H9 (cell line): ENCODE measurements around the gene SCGB2B2. TPM values are rescaled to one million over a fixed set of nuclear protein-coding genes. Genes with fewer than 3 reads are reported as not detected.

Experiments used
- DNase-seq: peaks from one replicate; pipeline ENCODE4 v3.0.0-alpha.2; 2017
- H2AFZ ChIP-seq: one replicate; pipeline ENCODE4 v1.6.1; 2013; ENCODE audit warnings: mild to moderate bottlenecking, low read length, control low read depth, moderate library complexity
- H2AK5ac ChIP-seq: 2 replicates; pipeline ENCODE4 v1.6.1; 2013; ENCODE audit warnings: low read length, control low read depth, mixed read lengths; ENCODE audit not compliant: insufficient read length
- H2BK120ac ChIP-seq: one replicate; pipeline ENCODE4 v1.6.1; 2013; ENCODE audit warnings: low read depth, mild to moderate bottlenecking, low read length, control low read depth, inconsistent platforms; ENCODE audit not compliant: poor library complexity, severe bottlenecking
- H2BK12ac ChIP-seq: 2 replicates; pipeline ENCODE4 v1.6.1; 2013; ENCODE audit warnings: low read length, control low read depth, mixed read lengths, low read depth; ENCODE audit not compliant: insufficient read length
- H2BK15ac ChIP-seq: 2 replicates; pipeline ENCODE4 v1.6.1; 2013; ENCODE audit warnings: low read depth, low read length, control low read depth
- H2BK20ac ChIP-seq: one replicate; pipeline ENCODE4 v1.6.1; 2013; ENCODE audit warnings: low read depth, mild to moderate bottlenecking, low read length, control low read depth, inconsistent platforms; ENCODE audit not compliant: poor library complexity, severe bottlenecking
- H2BK5ac ChIP-seq: 2 replicates; pipeline ENCODE4 v1.6.1; 2013; ENCODE audit warnings: low read length, control low read depth, mixed read lengths; ENCODE audit not compliant: insufficient read length
- H3K14ac ChIP-seq: 2 replicates; pipeline ENCODE4 v1.6.1; 2013; ENCODE audit warnings: low read length, control low read depth; ENCODE audit not compliant: insufficient read depth
- H3K18ac ChIP-seq: 2 replicates; pipeline ENCODE4 v1.6.1; 2013; ENCODE audit warnings: low read depth, mild to moderate bottlenecking, mixed read lengths, low read length, control low read depth; ENCODE audit not compliant: insufficient read length
- H3K23ac ChIP-seq: 2 replicates; pipeline ENCODE4 v1.6.1; 2013; ENCODE audit warnings: low read length, control low read depth, mixed read lengths, low read depth; ENCODE audit not compliant: insufficient read length
- H3K23me2 ChIP-seq: 2 replicates; pipeline ENCODE4 v1.6.1; 2013; ENCODE audit warnings: low read depth, mild to moderate bottlenecking, mixed read lengths, low read length, control low read depth; ENCODE audit not compliant: insufficient read length, poor library complexity, severe bottlenecking
- H3K27ac ChIP-seq: 2 replicates; pipeline ENCODE4 v1.5.1; 2013; ENCODE audit warnings: low read length, control low read depth, mixed read lengths, low read depth; ENCODE audit not compliant: insufficient read length
- H3K27me3 ChIP-seq: 2 replicates; pipeline ENCODE4 v1.6.1; 2013; ENCODE audit warnings: low read length, control low read depth, inconsistent platforms; ENCODE audit not compliant: insufficient read depth
- H3K4ac ChIP-seq: 2 replicates; pipeline ENCODE4 v1.6.1; 2013; ENCODE audit warnings: low read depth, mild to moderate bottlenecking, control low read depth, inconsistent platforms, low read length, moderate library complexity
- H3K4me1 ChIP-seq: 2 replicates; pipeline ENCODE4 v1.6.1; 2013; ENCODE audit warnings: low read length, control low read depth, inconsistent platforms; ENCODE audit not compliant: insufficient read depth
- H3K4me2 ChIP-seq: 2 replicates; pipeline ENCODE4 v1.6.1; 2013; ENCODE audit warnings: low read length, control low read depth, mixed read lengths; ENCODE audit not compliant: insufficient read length, insufficient read depth
- H3K56ac ChIP-seq: 2 replicates; pipeline ENCODE4 v1.6.1; 2013; ENCODE audit warnings: low read depth, mild to moderate bottlenecking, mixed read lengths, low read length, control low read depth; ENCODE audit not compliant: insufficient read length
- H3K79me1 ChIP-seq: 2 replicates; pipeline ENCODE4 v1.6.1; 2013; ENCODE audit warnings: low read depth, mild to moderate bottlenecking, moderate library complexity, low read length, control low read depth, inconsistent platforms; ENCODE audit not compliant: insufficient read depth, poor library complexity, severe bottlenecking
- H3K79me2 ChIP-seq: 2 replicates; pipeline ENCODE4 v1.6.1; 2013; ENCODE audit warnings: low read length, control low read depth, inconsistent platforms; ENCODE audit not compliant: insufficient read depth
- H3K9ac ChIP-seq: 2 replicates; pipeline ENCODE4 v1.6.1; 2013; ENCODE audit warnings: low read length, control low read depth, mixed read lengths; ENCODE audit not compliant: insufficient read length; ENCODE audit errors: extremely low read depth
- H3K9me3 ChIP-seq: one replicate; pipeline ENCODE4 v1.6.1; 2013; ENCODE audit warnings: low read depth, low read length, inconsistent platforms; ENCODE audit not compliant: control insufficient read depth
- H3T11ph ChIP-seq: one replicate; pipeline ENCODE4 v1.6.1; 2013; ENCODE audit warnings: mild to moderate bottlenecking, low read length, control low read depth, inconsistent platforms
- H4K20me1 ChIP-seq: one replicate; pipeline ENCODE4 v1.6.1; 2013; ENCODE audit not compliant: control insufficient read depth, insufficient read length, insufficient read depth
- H4K5ac ChIP-seq: 2 replicates; pipeline ENCODE4 v1.6.1; 2013; ENCODE audit warnings: low read depth, mild to moderate bottlenecking, mixed read lengths, low read length, control low read depth; ENCODE audit not compliant: insufficient read length
- H4K8ac ChIP-seq: replicated peaks from 2 replicates; pipeline ENCODE4 v1.6.1; 2013; ENCODE audit warnings: low read length, control low read depth, mixed read lengths, low read depth; ENCODE audit not compliant: insufficient read length
- H4K91ac ChIP-seq: 2 replicates; pipeline ENCODE4 v1.6.1; 2013; ENCODE audit warnings: low read depth, mild to moderate bottlenecking, moderate library complexity, mixed read lengths, low read length, control low read depth; ENCODE audit not compliant: insufficient read length
- H3K27ac Mint-ChIP-seq, 3 experiments: 2 replicates in 2 of 3; 3 replicates in 1 of 3; pipeline ENCODE4 v1.8.0; 2020 to 2021; ENCODE audit warnings: mixed read lengths in 3 of 3, mild to moderate bottlenecking in 1 of 3, moderate library complexity in 1 of 3
- H3K27me3 Mint-ChIP-seq: 2 replicates; pipeline ENCODE4 v1.8.0; 2021; ENCODE audit warnings: low read depth, mild to moderate bottlenecking, moderate library complexity, mixed read lengths
- H3K36me3 Mint-ChIP-seq, 3 experiments: 2 replicates in 2 of 3; 3 replicates in 1 of 3; pipeline ENCODE4 v1.8.0; 2020 to 2021; ENCODE audit warnings: low read depth in 3 of 3, mixed read lengths in 3 of 3; ENCODE audit not compliant: insufficient read depth in 1 of 3
- H3K4me1 Mint-ChIP-seq, 2 experiments: 2 replicates each; pipeline ENCODE4 v1.8.0; 2020; ENCODE audit warnings: mixed read lengths in 2 of 2
- H3K4me3 Mint-ChIP-seq, 2 experiments: 2 replicates in 1 of 2; 3 replicates in 1 of 2; pipeline ENCODE4 v1.8.0; 2020 to 2021; ENCODE audit warnings: mild to moderate bottlenecking in 2 of 2, mixed read lengths in 2 of 2, moderate library complexity in 1 of 2
- H3K9me3 Mint-ChIP-seq, 2 experiments: 2 replicates in 1 of 2; 3 replicates in 1 of 2; pipeline ENCODE4 v1.8.0; 2020; ENCODE audit warnings: mild to moderate bottlenecking in 2 of 2, mixed read lengths in 2 of 2, moderate library complexity in 1 of 2
- WGBS: extraction: QIAGEN DNeasy Blood & Tissue Kit; methylation state at CpG from one replicate; pipeline ENCODE4 v1.1.7; 2013; ENCODE audit warnings: missing lambda C conversion rate, low lambda C conversion rate, mixed read lengths; ENCODE audit not compliant: insufficient read length; ENCODE audit errors: extremely low coverage; 5-methylcytosine and 5-hydroxymethylcytosine counted together
- total RNA-seq: library from RNA; stranded (reverse); gene quantifications from 2 replicates; pipeline ENCODE4 v1.2.1, GENCODE V29; 2021
- TF ChIP-seq, protein P1 (sequence below): fragments of 200-600 bp; sonication (generic); conservative IDR thresholded peaks from 3 replicates; pipeline ENCODE4 v1.8.0; 2021; ENCODE audit warnings: antibody characterized with exemption, mild to moderate bottlenecking

SCGB2B2 gene
- total RNA-seq, 1 experiment from 2014 or later = not detected

- Histone ChIP-seq H3K4me1 (no peaks in the 10 kb centered on the region), H3K14ac (no peak overlapping the region), H3K18ac (no peak overlapping the region), H2AFZ (no peak overlapping the region), H2BK5ac (no peak overlapping the region), H3K4me2 (no peak overlapping the region), H3K23ac (no peak overlapping the region), H4K5ac (no peak overlapping the region), H3T11ph (no peak overlapping the region), H4K20me1 (no peaks in the 10 kb centered on the region), H3K27me3 (no peaks in the 10 kb centered on the region), H2BK15ac (no peak overlapping the region), H3K9ac (no peak overlapping the region), H4K91ac (no peak overlapping the region), H2BK20ac (no peak overlapping the region), H3K4ac (no peak overlapping the region), H3K79me2 (no peaks in the 10 kb centered on the region), H3K23me2 (no peaks in the 10 kb centered on the region), H2AK5ac (no peak overlapping the region), H2BK12ac (no peak overlapping the region), H3K79me1 (no peaks in the 10 kb centered on the region), H2BK120ac (no peak overlapping the region), H3K27ac (no peak overlapping the region), H3K9me3 (peaks cover 11% of the 10 kb centered on the region), H3K56ac (no peak overlapping the region), H4K8ac (no peak overlapping the region)
- no peaks in the 10 kb centered on the region for H3K4me1 Mint-ChIP-seq
- H3K9me3 Mint-ChIP-seq = peaks cover 18 to 73% of the 10 kb centered on the region in 2 experiments
- H3K4me3 Mint-ChIP-seq = no peak overlapping the region
- TF ChIP-seq, protein P1, sequence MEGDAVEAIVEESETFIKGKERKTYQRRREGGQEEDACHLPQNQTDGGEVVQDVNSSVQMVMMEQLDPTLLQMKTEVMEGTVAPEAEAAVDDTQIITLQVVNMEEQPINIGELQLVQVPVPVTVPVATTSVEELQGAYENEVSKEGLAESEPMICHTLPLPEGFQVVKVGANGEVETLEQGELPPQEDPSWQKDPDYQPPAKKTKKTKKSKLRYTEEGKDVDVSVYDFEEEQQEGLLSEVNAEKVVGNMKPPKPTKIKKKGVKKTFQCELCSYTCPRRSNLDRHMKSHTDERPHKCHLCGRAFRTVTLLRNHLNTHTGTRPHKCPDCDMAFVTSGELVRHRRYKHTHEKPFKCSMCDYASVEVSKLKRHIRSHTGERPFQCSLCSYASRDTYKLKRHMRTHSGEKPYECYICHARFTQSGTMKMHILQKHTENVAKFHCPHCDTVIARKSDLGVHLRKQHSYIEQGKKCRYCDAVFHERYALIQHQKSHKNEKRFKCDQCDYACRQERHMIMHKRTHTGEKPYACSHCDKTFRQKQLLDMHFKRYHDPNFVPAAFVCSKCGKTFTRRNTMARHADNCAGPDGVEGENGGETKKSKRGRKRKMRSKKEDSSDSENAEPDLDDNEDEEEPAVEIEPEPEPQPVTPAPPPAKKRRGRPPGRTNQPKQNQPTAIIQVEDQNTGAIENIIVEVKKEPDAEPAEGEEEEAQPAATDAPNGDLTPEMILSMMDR = peak; percentile 85
- H3K36me3 Mint-ChIP-seq = peaks cover 0 to 9% (median 3%) of the 10 kb centered on the region in 3 experiments; a peak in 4 of 7 replicates
- peak; percentile 61 for DNase-seq
- no peak overlapping the region for H3K27ac Mint-ChIP-seq
- peaks cover 5% of the 10 kb centered on the region for H3K27me3 Mint-ChIP-seq
- no CpG with 5 or more reads among the region's 4 CpGs for WGBS
These were observed 37.4 kb downstream of the SCGB2B2 start for GRCh38 chr19:34639491-34640085.
